ENCODE data around the gene EGR4.
"Not testable (repeated sequence)": the region's sequence is repeated elsewhere in the genome, so short reads cannot be mapped to it uniquely, and the experiment has no call there.

Gene EGR4

GRCh38 chr2:73262691-73263429 is 30.5 kb downstream of the EGR4 start:
- not testable (repeated sequence) for DNase-seq

- DNase-seq: no peak
Measured at GRCh38 chr2:73262108-73262651, 31.2 kb downstream of the EGR4 start.

GRCh38 chr2:73260338-73260984 is 32.9 kb downstream of the EGR4 start:
- no peak for DNase-seq

- no peak for DNase-seq
Measured at GRCh38 chr2:73259704-73260337, 33.5 kb downstream of the EGR4 start.

- no peak for DNase-seq
Measured at GRCh38 chr2:73259276-73259675, 34.1 kb downstream of the EGR4 start.

- no peak for DNase-seq
Measured at GRCh38 chr2:73258913-73259215, 34.5 kb downstream of the EGR4 start.

GRCh38 chr2:73258186-73258912 is 35.0 kb downstream of the EGR4 start:
- no peak for DNase-seq

- DNase-seq: no peak
Measured at GRCh38 chr2:73257425-73258125, 35.8 kb downstream of the EGR4 start.

GRCh38 chr2:73257021-73257420 is 36.3 kb downstream of the EGR4 start:
- no peak for DNase-seq

- DNase-seq: no peak
Measured at GRCh38 chr2:73256618-73256922, 36.8 kb downstream of the EGR4 start.

GRCh38 chr2:73255907-73256617 is 37.3 kb downstream of the EGR4 start:
- DNase-seq: no peak

- no peak for DNase-seq
Measured at GRCh38 chr2:73255007-73255644, 38.2 kb downstream of the EGR4 start.

- DNase-seq: no peak
Measured at GRCh38 chr2:73254343-73255006, 38.9 kb downstream of the EGR4 start.

GRCh38 chr2:73253901-73254300 is 39.4 kb downstream of the EGR4 start:
- DNase-seq: no peak

GRCh38 chr2:73253400-73253799 is 39.9 kb downstream of the EGR4 start:
- no peak for DNase-seq

- no peak for DNase-seq
Measured at GRCh38 chr2:73252238-73253027, 40.9 kb downstream of the EGR4 start.

- no peak for DNase-seq
Measured at GRCh38 chr2:73250872-73251846, 42.2 kb downstream of the EGR4 start.

GRCh38 chr2:73249636-73250035 is 43.7 kb downstream of the EGR4 start:
- no peak for DNase-seq

- no peak for DNase-seq
Measured at GRCh38 chr2:73246850-73247249, 46.5 kb downstream of the EGR4 start.
